Hepatic stellate cell (primary cell): Measurements from ENCODE around the gene MDFIC.

Experiments used
- DNase-seq: peaks from one replicate; pipeline ENCODE4 v3.0.0; 2011; ENCODE audit warnings: low spot score

The MDFIC gene

GRCh38 chr7:115038158-115038557, 116.3 kb downstream of the MDFIC start:
- no peak for DNase-seq

- DNase-seq: no peak
Observed at GRCh38 chr7:115040057-115040456, 118.2 kb downstream of the MDFIC start.

- no peak for DNase-seq
Observed at GRCh38 chr7:115040495-115040894, 118.6 kb downstream of the MDFIC start.

GRCh38 chr7:115042596-115042995, 120.7 kb downstream of the MDFIC start:
- no peak for DNase-seq

GRCh38 chr7:115043605-115044004, 121.7 kb downstream of the MDFIC start:
- DNase-seq: no peak

GRCh38 chr7:115044224-115044623, 122.3 kb downstream of the MDFIC start:
- no peak for DNase-seq

- no peak for DNase-seq
Observed at GRCh38 chr7:115047958-115048720, 126.2 kb downstream of the MDFIC start.

GRCh38 chr7:115052706-115053105, 130.8 kb downstream of the MDFIC start:
- DNase-seq: no peak

GRCh38 chr7:115054478-115055065, 132.7 kb downstream of the MDFIC start:
- DNase-seq: no peak

- DNase-seq: no peak
Observed at GRCh38 chr7:115056019-115056418, 134.1 kb downstream of the MDFIC start.

GRCh38 chr7:115058726-115059125, 136.8 kb downstream of the MDFIC start:
- DNase-seq: no peak

- DNase-seq: no peak
Observed at GRCh38 chr7:115059321-115059720, 137.4 kb downstream of the MDFIC start.

GRCh38 chr7:115060095-115060870, 138.4 kb downstream of the MDFIC start:
- DNase-seq: no peak

- DNase-seq: no peak
Observed at GRCh38 chr7:115066050-115066449, 144.2 kb downstream of the MDFIC start.

- no peak for DNase-seq
Observed at GRCh38 chr7:115066634-115067033, 144.7 kb downstream of the MDFIC start.

- DNase-seq: no peak
Observed at GRCh38 chr7:115068220-115068619, 146.3 kb downstream of the MDFIC start.
